Measurements from ENCODE around the gene ATP6V0A1. TPM values are rescaled to one million over a fixed set of nuclear protein-coding genes. Genes with fewer than 3 reads are reported as not detected.
"Not testable (repeated sequence)": the region's sequence is repeated elsewhere in the genome, so short reads cannot be mapped to it uniquely, and the experiment has no call there.

ATP6V0A1 gene
- total and polyA plus RNA-seq, 8 donors: 22.8 to 55.9 (median 33.2) TPM

DNA sequence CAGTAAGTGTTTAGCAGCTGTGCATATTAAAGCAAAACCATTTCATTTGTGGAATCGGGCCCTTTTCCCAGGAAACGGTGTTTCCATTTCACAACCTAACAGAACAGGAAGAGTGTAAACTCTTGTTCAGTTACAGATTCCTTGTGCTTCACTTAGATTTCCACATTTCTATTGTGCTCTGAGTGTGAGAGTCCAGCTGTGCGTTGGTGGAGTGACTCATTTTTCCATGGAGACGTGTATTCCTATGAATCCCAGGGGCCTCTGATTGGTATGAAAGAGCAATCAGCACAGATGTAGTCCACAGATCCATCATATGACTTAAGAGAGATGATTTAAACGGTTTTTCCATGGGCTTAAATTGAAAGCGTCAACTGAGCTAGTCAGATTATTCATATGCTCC, 22.3 kb upstream of the ATP6V0A1 start:
- H3K27me3 ChIP-seq: no peaks in the 10 kb centered on the region
- FAIRE-seq (no peak), ATAC-seq (peak in 3 of 4 donors; percentile 67 to 82 (median 75)), DNase-seq (no peak)
- H3K4me1 ChIP-seq: no peaks in the 10 kb centered on the region
- intact Hi-C loops (cut with DNase I): no loop called here
- no peaks in the 10 kb centered on the region for H3K9me3 ChIP-seq
- TF ChIP-seq, protein P1, sequence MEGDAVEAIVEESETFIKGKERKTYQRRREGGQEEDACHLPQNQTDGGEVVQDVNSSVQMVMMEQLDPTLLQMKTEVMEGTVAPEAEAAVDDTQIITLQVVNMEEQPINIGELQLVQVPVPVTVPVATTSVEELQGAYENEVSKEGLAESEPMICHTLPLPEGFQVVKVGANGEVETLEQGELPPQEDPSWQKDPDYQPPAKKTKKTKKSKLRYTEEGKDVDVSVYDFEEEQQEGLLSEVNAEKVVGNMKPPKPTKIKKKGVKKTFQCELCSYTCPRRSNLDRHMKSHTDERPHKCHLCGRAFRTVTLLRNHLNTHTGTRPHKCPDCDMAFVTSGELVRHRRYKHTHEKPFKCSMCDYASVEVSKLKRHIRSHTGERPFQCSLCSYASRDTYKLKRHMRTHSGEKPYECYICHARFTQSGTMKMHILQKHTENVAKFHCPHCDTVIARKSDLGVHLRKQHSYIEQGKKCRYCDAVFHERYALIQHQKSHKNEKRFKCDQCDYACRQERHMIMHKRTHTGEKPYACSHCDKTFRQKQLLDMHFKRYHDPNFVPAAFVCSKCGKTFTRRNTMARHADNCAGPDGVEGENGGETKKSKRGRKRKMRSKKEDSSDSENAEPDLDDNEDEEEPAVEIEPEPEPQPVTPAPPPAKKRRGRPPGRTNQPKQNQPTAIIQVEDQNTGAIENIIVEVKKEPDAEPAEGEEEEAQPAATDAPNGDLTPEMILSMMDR (IDR thresholded peaks at IDR 0.05): no peak
- H3K4me3 ChIP-seq: no peak overlapping the region
- WGBS, 2 donors: 71 to 73% methylated on average over 6 of the region's 6 CpGs
- H3K27ac ChIP-seq: peak overlapping the region in 1 of 4 donors; percentile 8
- no peaks in the 10 kb centered on the region for H3K36me3 ChIP-seq

DNA sequence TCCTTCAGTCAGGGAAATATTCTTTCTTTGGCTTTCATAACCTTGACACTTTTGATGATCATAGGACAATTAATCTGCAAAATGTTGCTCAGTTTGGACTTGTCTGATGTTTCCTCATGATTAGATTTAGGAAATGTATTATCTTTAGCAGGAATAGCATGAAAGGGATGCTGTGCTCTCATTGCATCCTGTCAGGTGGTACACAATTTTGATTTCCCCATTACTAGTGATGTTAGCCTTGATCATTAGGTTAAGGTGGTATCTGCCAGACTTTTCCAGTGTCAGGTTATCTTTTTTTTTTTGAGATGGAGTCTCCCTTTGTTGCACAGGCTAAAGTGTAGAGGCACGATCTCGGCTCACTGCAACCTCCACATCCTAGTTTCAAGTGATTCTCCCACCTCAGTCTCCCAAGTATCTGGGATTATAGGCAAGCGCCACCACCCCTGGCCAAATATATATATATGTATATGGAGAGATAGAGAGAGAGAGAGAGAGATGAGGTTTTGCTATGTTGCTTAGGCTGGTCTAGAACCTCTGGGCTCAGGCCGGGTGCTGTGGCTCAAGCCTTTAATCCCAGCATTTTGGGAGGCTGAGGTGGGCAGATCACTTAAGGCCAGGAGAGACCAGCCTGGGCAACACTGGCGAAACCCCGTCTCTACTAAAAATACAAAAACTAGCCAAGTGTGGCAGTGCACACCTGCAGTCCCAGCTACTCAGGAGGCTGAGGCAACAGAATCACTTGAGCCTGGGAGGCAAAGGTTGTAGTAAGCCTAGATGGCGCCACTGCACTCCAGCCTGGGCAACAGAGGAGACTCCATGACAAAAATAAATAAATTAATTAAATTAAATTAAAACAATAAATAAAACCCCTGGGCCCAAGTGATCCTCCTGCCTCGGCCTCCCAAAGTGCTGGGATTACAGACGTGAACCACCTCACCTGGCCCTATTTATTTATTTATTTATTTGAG, 19.8 kb upstream of the ATP6V0A1 start:
- H3K27me3 ChIP-seq: no peaks in the 10 kb centered on the region
- intact Hi-C loops (cut with DNase I): no loop called here
- TF ChIP-seq, protein P1 (IDR thresholded peaks at IDR 0.05): peak in 2 of 4 donors; percentile 15 to 18
- WGBS, 2 donors: 78 to 87% methylated on average over 9 of the region's 9 CpGs
- FAIRE-seq: no peak
- H3K27ac ChIP-seq: no peak overlapping the region
- no peak for ATAC-seq
- no peak overlapping the region for H3K4me3 ChIP-seq
- no peaks in the 10 kb centered on the region for H3K4me1 ChIP-seq
- no peaks in the 10 kb centered on the region for H3K9me3 ChIP-seq
- DNase-seq: no peak
- no peaks in the 10 kb centered on the region for H3K36me3 ChIP-seq

DNA sequence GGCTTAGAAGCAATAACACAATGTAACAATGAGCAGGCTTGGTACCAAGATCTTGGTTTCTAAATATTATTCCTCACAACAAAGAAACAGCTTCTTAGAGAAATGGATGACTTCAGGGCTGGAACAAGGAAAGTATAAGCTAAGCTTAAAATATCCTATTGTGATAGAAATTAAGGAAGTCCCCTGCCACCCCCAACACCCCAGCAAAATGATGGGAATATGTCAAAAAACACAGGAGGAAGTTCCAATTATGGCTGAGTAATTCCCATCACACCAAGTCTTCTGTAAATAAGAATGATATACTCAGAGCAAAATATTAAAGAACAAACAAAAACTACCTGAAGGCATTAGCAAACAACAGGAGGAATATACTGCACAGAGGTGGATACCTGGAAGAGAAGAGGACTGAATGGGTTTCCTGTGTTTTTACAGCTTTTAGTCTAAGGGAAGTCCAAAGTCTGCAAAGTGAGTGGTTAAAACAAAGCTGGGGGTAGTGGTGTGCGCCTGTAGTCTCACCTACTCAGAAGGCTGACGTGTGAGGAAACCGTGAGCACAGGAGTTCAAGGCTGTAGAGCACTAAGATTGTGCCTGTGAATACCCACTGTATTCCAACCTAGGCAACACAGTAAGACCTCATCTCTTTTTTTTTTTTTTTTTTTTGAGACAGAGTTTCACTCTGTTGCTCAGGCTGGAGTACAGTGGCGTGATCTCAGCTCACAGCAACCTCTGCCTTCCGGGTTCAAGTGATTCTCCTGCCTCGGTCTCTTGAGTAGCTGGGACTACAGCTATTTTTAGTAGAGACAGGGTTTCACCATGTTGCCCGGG, 17.1 kb upstream of the ATP6V0A1 start:
- WGBS, 2 donors: 50 to 68% methylated on average over 7 of the region's 7 CpGs
- H3K27me3 ChIP-seq: no peaks in the 10 kb centered on the region
- ATAC-seq: peak in 1 of 4 donors; percentile 22
- H3K4me3 ChIP-seq: no peak overlapping the region
- intact Hi-C loops (cut with DNase I): no loop called here
- TF ChIP-seq, protein P1 (IDR thresholded peaks at IDR 0.05): no peak
- no peak for FAIRE-seq
- no peaks in the 10 kb centered on the region for H3K9me3 ChIP-seq
- no peaks in the 10 kb centered on the region for H3K36me3 ChIP-seq
- H3K27ac ChIP-seq: no peak overlapping the region
- DNase-seq: no peak
- no peaks in the 10 kb centered on the region for H3K4me1 ChIP-seq

DNA sequence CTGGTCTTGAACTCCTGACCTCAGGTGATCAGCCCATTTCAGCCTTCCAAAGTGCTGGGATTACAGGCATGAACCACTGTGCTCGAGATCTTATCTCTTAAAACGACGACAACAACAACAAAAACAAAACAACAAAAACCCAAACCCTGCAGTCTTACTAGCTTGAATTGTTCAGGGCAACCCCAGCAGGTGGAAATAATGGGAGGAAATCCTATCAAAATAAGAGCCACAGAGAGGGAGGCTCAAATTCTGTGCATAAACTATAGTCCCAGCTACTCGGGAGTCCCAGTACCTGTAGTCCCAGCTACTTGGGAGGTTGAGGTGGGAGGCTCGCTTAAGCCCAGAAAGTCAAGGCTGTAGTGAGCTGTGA, 16.5 kb upstream of the ATP6V0A1 start:
- Histone ChIP-seq H3K9me3 (no peaks in the 10 kb centered on the region), H3K4me3 (no peak overlapping the region), H3K27ac (no peak overlapping the region), H3K27me3 (no peaks in the 10 kb centered on the region), H3K4me1 (no peaks in the 10 kb centered on the region), H3K36me3 (no peaks in the 10 kb centered on the region)
- intact Hi-C loops (cut with DNase I): no loop called here
- ATAC-seq: no peak
- WGBS, 2 donors: 29 to 31% methylated on average over 5 of the region's 5 CpGs
- DNase-seq: no peak
- FAIRE-seq: no peak
- TF ChIP-seq, protein P1 (IDR thresholded peaks at IDR 0.05): no peak

DNA sequence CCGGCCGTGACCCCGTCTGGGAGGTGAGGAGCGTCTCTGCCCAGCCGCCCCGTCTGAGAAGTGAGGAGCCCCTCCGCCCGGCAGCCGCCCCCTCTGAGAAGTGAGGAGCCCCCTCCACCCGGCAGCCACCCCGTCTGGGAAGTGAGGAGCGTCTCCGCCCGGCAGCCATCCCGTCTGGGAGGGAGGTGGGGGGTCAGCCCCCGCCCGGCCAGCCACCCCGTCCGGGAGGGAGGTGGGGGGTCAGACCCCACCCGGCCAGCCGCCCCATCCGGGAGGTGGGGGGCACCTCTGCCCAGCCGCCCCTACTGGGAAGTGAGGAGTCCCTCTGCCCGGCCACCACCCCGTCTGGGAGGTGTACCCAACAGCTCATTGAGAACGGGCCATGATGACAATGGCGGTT, 9.5 kb upstream of the ATP6V0A1 start:
- 89 to 93% methylated on average over 15 to 24 of the region's 27 CpGs for WGBS, 2 donors
- H3K27ac ChIP-seq; H3K4me1 ChIP-seq; H3K27me3 ChIP-seq; FAIRE-seq; H3K36me3 ChIP-seq; H3K4me3 ChIP-seq; intact Hi-C loops (cut with DNase I); ATAC-seq; H3K9me3 ChIP-seq: not testable (repeated sequence)
- DNase-seq: peak in 1 of 6 donors; percentile 46

DNA sequence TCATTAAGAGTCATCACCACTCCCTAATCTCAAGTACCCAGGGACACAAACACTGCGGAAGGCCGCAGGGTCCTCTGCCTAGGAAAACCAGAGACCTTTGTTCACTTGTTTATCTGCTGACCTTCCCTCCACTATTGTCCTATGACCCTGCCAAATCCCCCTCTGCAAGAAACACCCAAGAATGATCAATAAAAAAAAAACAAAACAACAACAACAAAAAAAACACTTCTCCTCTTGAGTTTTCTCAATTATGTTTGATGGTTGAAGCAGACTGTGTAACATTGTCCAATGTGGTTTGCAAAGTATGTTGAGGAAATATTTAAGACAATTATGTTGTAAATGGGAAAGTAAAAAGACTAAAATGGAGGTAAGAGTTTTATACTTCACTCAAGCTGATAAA, 8.8 kb upstream of the ATP6V0A1 start:
- H3K4me3 ChIP-seq; ATAC-seq; FAIRE-seq; H3K4me1 ChIP-seq; intact Hi-C loops (cut with DNase I); H3K36me3 ChIP-seq; H3K27me3 ChIP-seq; H3K9me3 ChIP-seq; H3K27ac ChIP-seq; DNase-seq: not testable (repeated sequence)
- WGBS, 2 donors: no CpG with 5 or more reads among the region's 2 CpGs

DNA sequence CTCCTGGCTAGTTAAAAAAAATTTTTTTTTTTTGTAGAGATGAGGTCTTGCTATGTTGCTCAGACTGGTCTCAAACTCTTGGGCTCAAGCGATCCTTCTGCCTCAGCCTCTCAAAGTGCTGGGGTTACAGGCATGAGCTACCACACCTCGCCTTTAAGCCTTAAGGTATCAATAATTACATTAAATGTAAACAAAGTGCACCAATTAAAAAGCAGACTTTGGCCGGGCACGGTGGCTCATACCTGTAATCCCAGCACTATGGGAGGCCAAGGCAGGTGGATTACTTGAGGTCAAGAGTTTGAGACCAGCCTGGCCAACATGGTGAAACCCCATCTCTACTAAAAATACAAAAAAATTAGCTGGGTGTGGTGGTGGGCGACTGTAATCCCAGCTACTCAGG, 7.4 kb upstream of the ATP6V0A1 start:
- FAIRE-seq; H3K27ac ChIP-seq; H3K27me3 ChIP-seq; H3K36me3 ChIP-seq; H3K9me3 ChIP-seq; DNase-seq; intact Hi-C loops (cut with DNase I); ATAC-seq; H3K4me1 ChIP-seq; H3K4me3 ChIP-seq: not testable (repeated sequence)
- 57 to 61% methylated on average over 5 of the region's 5 CpGs for WGBS, 2 donors

Measured in pancreas (tissue), 10 donors.